ENCODE results near the gene PLXDC2.
"Not testable (repeated sequence)": the region's sequence is repeated elsewhere in the genome, so short reads cannot be mapped to it uniquely, and the experiment has no call there.

Gene PLXDC2

GRCh38 chr10:20191392-20191791 lies 375.2 kb downstream of the PLXDC2 start:
- not testable (repeated sequence) for DNase-seq (ENCODE audit: low read depth in 2 of 2)

- no peak for DNase-seq (ENCODE audit: low read depth in 2 of 2)
Observed at GRCh38 chr10:20195076-20195475, 378.8 kb downstream of the PLXDC2 start.

- DNase-seq (ENCODE audit: low read depth in 2 of 2) = no peak
Observed at GRCh38 chr10:20200758-20201157, 384.5 kb downstream of the PLXDC2 start.

DNA sequence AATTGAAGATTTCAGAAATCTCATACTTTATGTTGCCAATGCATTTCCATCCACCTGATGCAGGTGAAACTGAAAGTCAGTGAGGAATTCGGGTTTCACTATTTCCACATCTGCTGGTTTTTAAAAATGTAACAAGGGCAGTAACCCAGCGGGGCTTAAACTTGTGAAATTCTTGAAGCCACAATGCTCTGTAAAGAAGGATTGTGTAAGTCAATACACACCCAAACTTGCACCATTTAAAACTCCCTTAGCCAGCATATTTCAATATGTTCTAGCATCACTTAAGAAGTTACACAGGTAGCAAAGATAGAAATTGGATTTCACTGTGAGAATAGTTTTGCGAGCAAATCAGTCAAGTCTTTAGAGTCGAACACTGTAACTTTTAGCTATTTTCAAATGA lies 386.1 kb downstream of the PLXDC2 start:
- DNase-seq (ENCODE audit: low read depth in 2 of 2) = no peak

GRCh38 chr10:20207653-20208052 lies 391.4 kb downstream of the PLXDC2 start:
- no peak for DNase-seq (ENCODE audit: low read depth in 2 of 2)

DNA sequence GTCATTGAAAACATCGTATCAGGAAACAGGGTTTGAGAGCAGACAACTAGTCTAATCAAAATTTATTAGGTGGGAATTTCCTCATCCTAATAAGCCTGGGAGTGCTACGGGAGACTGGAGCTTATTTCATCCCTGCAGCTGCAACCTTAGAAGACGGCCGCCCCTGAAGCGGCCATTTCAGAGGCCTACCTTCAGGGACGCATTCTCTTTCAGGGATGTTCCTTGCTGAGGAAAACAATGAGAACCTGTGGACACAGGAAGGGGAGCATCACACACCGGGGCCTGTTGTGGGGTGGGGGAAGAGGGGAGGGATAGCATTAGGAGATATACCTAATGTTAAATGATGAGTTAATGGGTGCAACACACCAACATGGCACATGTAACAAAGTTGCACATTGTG lies 392.9 kb downstream of the PLXDC2 start:
- DNase-seq (ENCODE audit: low read depth in 2 of 2) = not testable (repeated sequence)

- no peak for DNase-seq (ENCODE audit: low read depth in 2 of 2)
Observed at GRCh38 chr10:20215547-20216152, 399.4 kb downstream of the PLXDC2 start.

DNA sequence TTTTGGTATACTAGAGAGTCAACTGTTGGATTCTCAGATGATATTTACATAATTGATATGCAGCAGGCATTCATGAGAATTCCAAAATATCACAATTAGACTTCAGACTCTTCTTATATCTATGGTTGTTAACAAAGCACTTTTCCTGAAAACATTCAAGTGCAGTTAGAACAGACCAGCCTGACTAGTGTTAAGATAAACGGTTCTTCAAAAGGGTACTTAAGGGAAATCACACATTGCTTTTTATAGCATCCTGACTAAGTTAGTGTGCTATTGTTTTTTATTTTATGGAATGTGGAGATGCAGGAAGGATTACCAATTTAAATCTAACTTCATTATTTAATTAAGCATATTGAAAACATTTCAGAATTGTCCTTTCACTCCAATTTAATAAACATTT lies 405.1 kb downstream of the PLXDC2 start:
- DNase-seq (ENCODE audit: low read depth in 2 of 2) = no peak

- no peak for DNase-seq (ENCODE audit: low read depth in 2 of 2)
Observed at GRCh38 chr10:20228729-20229128, 412.5 kb downstream of the PLXDC2 start.

- no peak for DNase-seq (ENCODE audit: low read depth in 2 of 2)
Observed at GRCh38 chr10:20232079-20232705, 416.0 kb downstream of the PLXDC2 start.

DNA sequence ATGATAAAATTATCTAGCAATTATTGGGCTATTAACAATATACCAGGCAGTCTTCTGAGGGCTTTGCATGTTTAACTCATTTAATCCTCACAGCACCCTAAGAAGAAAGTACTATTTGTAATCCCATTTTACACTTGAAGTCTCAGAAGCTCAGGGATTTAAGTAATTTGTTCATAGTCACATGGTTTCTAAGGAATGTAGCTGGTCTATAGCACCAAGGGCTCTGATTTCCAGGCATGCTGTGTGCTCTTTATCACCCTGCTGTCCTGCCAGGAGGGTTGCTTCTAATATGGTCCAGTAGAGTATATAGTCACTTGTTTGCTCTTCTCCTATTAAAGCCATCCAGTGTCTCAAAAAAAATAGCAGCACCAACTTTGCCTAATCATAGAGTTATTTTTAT lies 417.2 kb downstream of the PLXDC2 start:
- no peak for DNase-seq (ENCODE audit: low read depth in 2 of 2)

DNA sequence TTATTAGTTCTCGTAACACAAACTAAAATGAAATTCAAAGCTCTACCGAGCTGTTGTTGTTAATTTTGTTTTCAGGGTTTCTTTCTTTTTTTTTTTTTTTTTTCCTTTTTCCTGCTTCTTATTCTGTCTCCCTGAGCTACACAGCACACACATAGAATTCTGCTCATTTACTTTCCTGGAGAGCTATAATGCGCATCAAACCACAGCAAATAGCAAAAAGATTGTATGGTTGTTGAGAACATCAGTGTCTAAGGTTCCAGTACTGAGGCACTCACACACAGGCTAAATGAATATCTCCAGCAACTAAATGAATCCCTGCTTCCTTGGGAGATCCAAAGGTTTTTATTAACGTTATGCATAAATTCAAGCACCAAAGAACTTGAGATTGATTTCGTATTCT lies 418.3 kb downstream of the PLXDC2 start:
- no peak for DNase-seq (ENCODE audit: low read depth in 2 of 2)

- DNase-seq (ENCODE audit: low read depth in 2 of 2) = no peak
Observed at GRCh38 chr10:20237091-20237570, 420.9 kb downstream of the PLXDC2 start.

- no peak for DNase-seq (ENCODE audit: low read depth in 2 of 2)
Observed at GRCh38 chr10:20237586-20237985, 421.4 kb downstream of the PLXDC2 start.

- DNase-seq (ENCODE audit: low read depth in 2 of 2) = no peak
Observed at GRCh38 chr10:20240643-20241042, 424.4 kb downstream of the PLXDC2 start.

GRCh38 chr10:20247454-20247853 lies 431.2 kb downstream of the PLXDC2 start:
- DNase-seq (ENCODE audit: low read depth in 2 of 2) = no peak

DNA sequence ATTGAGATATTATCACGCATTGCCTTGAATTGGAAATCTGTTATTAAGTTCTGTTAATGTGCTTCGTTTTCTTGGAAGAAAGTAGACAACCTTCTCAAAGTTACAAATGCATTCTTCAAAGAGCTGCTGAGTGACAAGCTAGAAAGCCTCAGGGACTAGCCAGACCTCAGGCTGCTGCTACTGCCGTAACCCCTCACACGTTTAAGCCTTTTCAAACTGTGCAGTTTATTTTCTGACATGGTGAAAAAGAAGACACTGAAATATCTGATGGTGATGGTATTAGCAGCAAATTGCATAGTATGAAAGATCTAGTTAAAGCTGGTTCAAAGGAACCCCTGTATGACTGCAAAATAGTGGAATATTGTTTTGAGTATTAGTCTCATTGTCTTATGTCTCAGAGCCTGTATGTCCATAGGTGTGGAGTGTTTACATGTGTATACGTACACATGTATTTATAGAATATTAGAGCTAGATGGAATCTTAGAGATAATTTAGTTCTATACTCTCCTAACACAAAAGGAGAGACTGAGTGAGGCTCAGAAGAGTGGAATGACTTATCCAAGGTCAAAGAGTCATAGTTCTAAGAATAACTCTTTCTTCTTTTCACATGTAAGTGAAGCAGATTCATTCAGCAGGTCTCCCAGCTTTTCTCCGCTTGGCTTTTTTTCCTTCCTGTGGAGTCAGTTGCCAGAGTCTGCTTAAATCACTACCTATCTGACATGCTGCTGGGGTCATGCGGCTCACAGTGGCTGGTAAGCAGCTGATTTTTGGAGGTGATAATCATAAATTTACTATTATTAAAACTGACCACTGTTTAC lies 431.9 kb downstream of the PLXDC2 start:
- DNase-seq (ENCODE audit: low read depth in 2 of 2) = no peak

DNA sequence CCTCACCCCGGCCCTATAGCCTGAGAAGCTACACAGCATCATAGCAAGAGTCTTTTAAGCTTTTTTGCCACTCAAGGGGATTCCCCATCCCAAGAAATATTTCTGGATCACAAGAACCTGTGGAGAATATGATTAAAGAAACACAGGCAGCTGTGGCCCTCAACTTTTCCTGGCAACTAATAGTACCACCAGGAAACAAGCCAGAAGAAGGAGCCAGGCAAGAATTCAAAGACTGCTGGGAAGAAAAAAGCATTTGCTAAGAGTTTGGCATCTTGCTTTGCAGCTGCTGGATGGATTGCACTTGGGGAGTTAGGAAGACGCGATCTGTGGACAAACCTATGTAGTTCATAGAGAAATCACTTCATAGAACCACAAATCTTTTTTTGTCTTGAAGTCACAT lies 437.8 kb downstream of the PLXDC2 start:
- peak; percentile 15 to 22 for DNase-seq (ENCODE audit: low read depth in 2 of 2)

GRCh38 chr10:20254497-20254896 lies 438.3 kb downstream of the PLXDC2 start:
- no peak for DNase-seq (ENCODE audit: low read depth in 2 of 2)

DNA sequence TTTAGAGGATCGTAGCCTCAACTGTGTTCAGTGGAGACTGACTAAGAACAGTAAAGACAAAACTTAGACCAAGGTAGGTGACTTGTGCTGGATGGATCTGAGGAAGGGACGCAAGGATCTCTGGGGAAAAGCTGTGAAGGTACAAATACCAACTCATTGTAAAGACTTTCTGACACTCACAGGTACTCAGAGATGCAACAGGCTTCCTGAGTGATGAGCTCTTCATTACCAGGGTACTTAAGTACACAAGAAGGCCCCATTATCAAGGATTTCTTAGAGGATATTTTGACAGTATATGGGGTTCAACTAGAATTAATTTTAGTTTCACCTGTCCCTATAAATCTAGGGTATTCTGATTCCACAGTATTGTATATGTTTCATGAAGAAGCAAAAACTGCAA lies 440.7 kb downstream of the PLXDC2 start:
- no peak for DNase-seq (ENCODE audit: low read depth in 2 of 2)

GRCh38 chr10:20257422-20257821 lies 441.2 kb downstream of the PLXDC2 start:
- DNase-seq (ENCODE audit: low read depth in 2 of 2) = no peak

GRCh38 chr10:20265146-20265545 lies 448.9 kb downstream of the PLXDC2 start:
- DNase-seq (ENCODE audit: low read depth in 2 of 2) = no peak

DNA sequence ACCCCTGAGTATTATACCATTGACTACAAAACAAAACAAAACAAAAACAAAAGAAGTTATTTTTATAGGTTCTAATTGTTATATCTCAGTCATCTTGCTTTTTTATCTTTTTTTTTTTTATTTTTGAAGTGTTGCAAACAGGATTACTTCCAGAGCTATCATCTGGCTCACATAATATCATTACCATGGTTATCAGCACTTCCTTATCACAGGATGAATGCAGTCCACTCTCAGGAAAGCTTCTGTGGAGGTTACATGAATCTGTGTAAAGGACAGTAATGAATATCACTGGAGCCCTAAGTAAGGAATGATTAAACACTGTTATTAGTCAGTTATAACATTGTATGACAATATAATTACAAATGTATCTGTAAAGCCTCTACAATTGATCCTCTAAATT lies 451.5 kb downstream of the PLXDC2 start:
- DNase-seq (ENCODE audit: low read depth in 2 of 2) = no peak

Data from fibroblast of skin of left biceps (primary cell).